ENCODE data around the gene KTN1. TPM values are rescaled to one million over a fixed set of nuclear protein-coding genes. Genes with fewer than 3 reads are reported as not detected.

The KTN1 gene
- total and polyA plus RNA-seq, 2 donors, result 102 to 125 TPM

GRCh38 chr14:55645145-55645544 is 65.1 kb downstream of the KTN1 start:
- no peaks in the 10 kb centered on the region for H3K9me3 ChIP-seq (ENCODE audit: control insufficient read depth in 2 of 2, insufficient read depth in 1 of 2, low read length in 1 of 2)
- no peaks in the 10 kb centered on the region for H3K27me3 ChIP-seq (ENCODE audit: control insufficient read depth in 2 of 2, insufficient read depth in 1 of 2, low read length in 1 of 2)
- WGBS, result 97% methylated on average over 1 of the region's 1 CpG
- H3K4me1 ChIP-seq (ENCODE audit: control insufficient read depth in 2 of 2, insufficient read depth in 2 of 2, low read length in 2 of 2), result no peaks in the 10 kb centered on the region
- no peak for DNase-seq (ENCODE audit: low read depth in 6 of 9, low spot score in 9 of 9)
- no peak overlapping the region for H3K4me3 ChIP-seq (ENCODE audit: low read length in 2 of 2)
- H3K27ac ChIP-seq (ENCODE audit: low read depth in 1 of 2, low read length in 1 of 2), result no peak overlapping the region
- H3K36me3 ChIP-seq (ENCODE audit: control insufficient read depth in 2 of 2, insufficient read depth in 2 of 2, low read length in 1 of 2), result peaks cover 3 to 29% of the 10 kb centered on the region in 2 donors

GRCh38 chr14:55645845-55646832 is 66.1 kb downstream of the KTN1 start:
- no peak overlapping the region for H3K27ac ChIP-seq (ENCODE audit: low read depth in 1 of 2, low read length in 1 of 2)
- H3K4me3 ChIP-seq (ENCODE audit: low read length in 2 of 2), result no peak overlapping the region
- 100% methylated on average over 2 of the region's 2 CpGs for WGBS
- no peaks in the 10 kb centered on the region for H3K4me1 ChIP-seq (ENCODE audit: control insufficient read depth in 2 of 2, insufficient read depth in 2 of 2, low read length in 2 of 2)
- DNase-seq (ENCODE audit: low read depth in 6 of 9, low spot score in 9 of 9), result no peak
- H3K9me3 ChIP-seq (ENCODE audit: control insufficient read depth in 2 of 2, insufficient read depth in 1 of 2, low read length in 1 of 2), result no peaks in the 10 kb centered on the region
- H3K27me3 ChIP-seq (ENCODE audit: control insufficient read depth in 2 of 2, insufficient read depth in 1 of 2, low read length in 1 of 2), result no peaks in the 10 kb centered on the region
- H3K36me3 ChIP-seq (ENCODE audit: control insufficient read depth in 2 of 2, insufficient read depth in 2 of 2, low read length in 1 of 2), result peaks cover 3 to 32% of the 10 kb centered on the region in 2 donors

GRCh38 chr14:55650992-55651391 is 71.0 kb downstream of the KTN1 start:
- Histone ChIP-seq H3K36me3 (ENCODE audit: control insufficient read depth in 2 of 2, insufficient read depth in 2 of 2, low read length in 1 of 2) (peaks cover 0 to 36% of the 10 kb centered on the region in 2 donors), H3K27ac (ENCODE audit: low read depth in 1 of 2, low read length in 1 of 2) (no peak overlapping the region), H3K27me3 (ENCODE audit: control insufficient read depth in 2 of 2, insufficient read depth in 1 of 2, low read length in 1 of 2) (no peaks in the 10 kb centered on the region), H3K4me1 (ENCODE audit: control insufficient read depth in 2 of 2, insufficient read depth in 2 of 2, low read length in 2 of 2) (no peaks in the 10 kb centered on the region), H3K9me3 (ENCODE audit: control insufficient read depth in 2 of 2, insufficient read depth in 1 of 2, low read length in 1 of 2) (no peaks in the 10 kb centered on the region), H3K4me3 (ENCODE audit: low read length in 2 of 2) (no peak overlapping the region)
- WGBS, result 97% methylated on average over 1 of the region's 1 CpG
- no peak for DNase-seq (ENCODE audit: low read depth in 6 of 9, low spot score in 9 of 9)

GRCh38 chr14:55654243-55654642 is 74.2 kb downstream of the KTN1 start:
- H3K27ac ChIP-seq (ENCODE audit: low read depth in 1 of 2, low read length in 1 of 2), result no peak overlapping the region
- no peaks in the 10 kb centered on the region for H3K27me3 ChIP-seq (ENCODE audit: control insufficient read depth in 2 of 2, insufficient read depth in 1 of 2, low read length in 1 of 2)
- no peaks in the 10 kb centered on the region for H3K4me1 ChIP-seq (ENCODE audit: control insufficient read depth in 2 of 2, insufficient read depth in 2 of 2, low read length in 2 of 2)
- H3K4me3 ChIP-seq (ENCODE audit: low read length in 2 of 2), result no peak overlapping the region
- H3K9me3 ChIP-seq (ENCODE audit: control insufficient read depth in 2 of 2, insufficient read depth in 1 of 2, low read length in 1 of 2), result no peaks in the 10 kb centered on the region
- 96% methylated on average over 2 of the region's 2 CpGs for WGBS
- DNase-seq (ENCODE audit: low read depth in 6 of 9, low spot score in 9 of 9), result no peak
- peaks cover 0 to 34% of the 10 kb centered on the region in 2 donors for H3K36me3 ChIP-seq (ENCODE audit: control insufficient read depth in 2 of 2, insufficient read depth in 2 of 2, low read length in 1 of 2)

- Histone ChIP-seq H3K4me1 (ENCODE audit: control insufficient read depth in 2 of 2, insufficient read depth in 2 of 2, low read length in 2 of 2) (no peaks in the 10 kb centered on the region), H3K9me3 (ENCODE audit: control insufficient read depth in 2 of 2, insufficient read depth in 1 of 2, low read length in 1 of 2) (no peaks in the 10 kb centered on the region), H3K27ac (ENCODE audit: low read depth in 1 of 2, low read length in 1 of 2) (no peak overlapping the region), H3K27me3 (ENCODE audit: control insufficient read depth in 2 of 2, insufficient read depth in 1 of 2, low read length in 1 of 2) (no peaks in the 10 kb centered on the region), H3K36me3 (ENCODE audit: control insufficient read depth in 2 of 2, insufficient read depth in 2 of 2, low read length in 1 of 2) (peaks cover 0 to 23% of the 10 kb centered on the region in 2 donors), H3K4me3 (ENCODE audit: low read length in 2 of 2) (no peak overlapping the region)
- no peak for DNase-seq (ENCODE audit: low read depth in 6 of 9, low spot score in 9 of 9)
Measured at GRCh38 chr14:55661029-55661428, 81.0 kb downstream of the KTN1 start.

GRCh38 chr14:55662752-55663151 is 82.7 kb downstream of the KTN1 start:
- Histone ChIP-seq H3K27ac (ENCODE audit: low read depth in 1 of 2, low read length in 1 of 2) (no peak overlapping the region), H3K36me3 (ENCODE audit: control insufficient read depth in 2 of 2, insufficient read depth in 2 of 2, low read length in 1 of 2) (peaks cover 0 to 19% of the 10 kb centered on the region in 2 donors), H3K4me1 (ENCODE audit: control insufficient read depth in 2 of 2, insufficient read depth in 2 of 2, low read length in 2 of 2) (no peaks in the 10 kb centered on the region), H3K27me3 (ENCODE audit: control insufficient read depth in 2 of 2, insufficient read depth in 1 of 2, low read length in 1 of 2) (no peaks in the 10 kb centered on the region), H3K9me3 (ENCODE audit: control insufficient read depth in 2 of 2, insufficient read depth in 1 of 2, low read length in 1 of 2) (no peaks in the 10 kb centered on the region), H3K4me3 (ENCODE audit: low read length in 2 of 2) (no peak overlapping the region)
- DNase-seq (ENCODE audit: low read depth in 6 of 9, low spot score in 9 of 9), result no peak
- 97% methylated on average over 5 of the region's 5 CpGs for WGBS

- DNase-seq (ENCODE audit: low read depth in 6 of 9, low spot score in 9 of 9), result no peak
- H3K4me1 ChIP-seq (ENCODE audit: control insufficient read depth in 2 of 2, insufficient read depth in 2 of 2, low read length in 2 of 2), result no peaks in the 10 kb centered on the region
- WGBS, result 96% methylated on average over 4 of the region's 4 CpGs
- no peak overlapping the region for H3K27ac ChIP-seq (ENCODE audit: low read depth in 1 of 2, low read length in 1 of 2)
- H3K4me3 ChIP-seq (ENCODE audit: low read length in 2 of 2), result no peak overlapping the region
- H3K9me3 ChIP-seq (ENCODE audit: control insufficient read depth in 2 of 2, insufficient read depth in 1 of 2, low read length in 1 of 2), result no peaks in the 10 kb centered on the region
- no peaks in the 10 kb centered on the region for H3K27me3 ChIP-seq (ENCODE audit: control insufficient read depth in 2 of 2, insufficient read depth in 1 of 2, low read length in 1 of 2)
- peaks cover 0 to 19% of the 10 kb centered on the region in 2 donors for H3K36me3 ChIP-seq (ENCODE audit: control insufficient read depth in 2 of 2, insufficient read depth in 2 of 2, low read length in 1 of 2)
Measured at GRCh38 chr14:55665067-55665675, 85.2 kb downstream of the KTN1 start.

- no peak for DNase-seq (ENCODE audit: low read depth in 6 of 9, low spot score in 9 of 9)
- no peak overlapping the region for H3K4me3 ChIP-seq (ENCODE audit: low read length in 2 of 2)
- no peaks in the 10 kb centered on the region for H3K4me1 ChIP-seq (ENCODE audit: control insufficient read depth in 2 of 2, insufficient read depth in 2 of 2, low read length in 2 of 2)
- H3K9me3 ChIP-seq (ENCODE audit: control insufficient read depth in 2 of 2, insufficient read depth in 1 of 2, low read length in 1 of 2), result no peaks in the 10 kb centered on the region
- H3K36me3 ChIP-seq (ENCODE audit: control insufficient read depth in 2 of 2, insufficient read depth in 2 of 2, low read length in 1 of 2), result peaks cover 3 to 26% of the 10 kb centered on the region in 2 donors
- H3K27ac ChIP-seq (ENCODE audit: low read depth in 1 of 2, low read length in 1 of 2), result no peak overlapping the region
- no peaks in the 10 kb centered on the region for H3K27me3 ChIP-seq (ENCODE audit: control insufficient read depth in 2 of 2, insufficient read depth in 1 of 2, low read length in 1 of 2)
- 96% methylated on average over 2 of the region's 2 CpGs for WGBS
Measured at GRCh38 chr14:55667801-55668200, 87.8 kb downstream of the KTN1 start.

- no peaks in the 10 kb centered on the region for H3K9me3 ChIP-seq (ENCODE audit: control insufficient read depth in 2 of 2, insufficient read depth in 1 of 2, low read length in 1 of 2)
- H3K36me3 ChIP-seq (ENCODE audit: control insufficient read depth in 2 of 2, insufficient read depth in 2 of 2, low read length in 1 of 2), result peaks cover 3 to 38% of the 10 kb centered on the region in 2 donors
- DNase-seq (ENCODE audit: low read depth in 6 of 9, low spot score in 9 of 9), result no peak
- over 99% methylated on average over 2 of the region's 2 CpGs for WGBS
- no peaks in the 10 kb centered on the region for H3K4me1 ChIP-seq (ENCODE audit: control insufficient read depth in 2 of 2, insufficient read depth in 2 of 2, low read length in 2 of 2)
- H3K4me3 ChIP-seq (ENCODE audit: low read length in 2 of 2), result no peak overlapping the region
- no peaks in the 10 kb centered on the region for H3K27me3 ChIP-seq (ENCODE audit: control insufficient read depth in 2 of 2, insufficient read depth in 1 of 2, low read length in 1 of 2)
- H3K27ac ChIP-seq (ENCODE audit: low read depth in 1 of 2, low read length in 1 of 2), result no peak overlapping the region
Measured at GRCh38 chr14:55671641-55672040, 91.6 kb downstream of the KTN1 start.

Data from thymus (tissue), 11 donors.